GM21447 (cell line): ENCODE results near the gene WNT3.
"Not testable (repeated sequence)": the region's sequence is repeated elsewhere in the genome, so short reads cannot be mapped to it uniquely, and the experiment has no call there.

ENCODE experiments used
- ATAC-seq: cut with Tn5 transposase; IDR thresholded peaks from one replicate; pipeline ENCODE4 v1.9.1; 2021; ENCODE audit not compliant: unreplicated experiment

The WNT3 gene

GRCh38 chr17:46788300-46788699 lies 30.2 kb downstream of the WNT3 start:
- ATAC-seq, result no peak

- no peak for ATAC-seq
Measured at GRCh38 chr17:46787478-46787877, 31.0 kb downstream of the WNT3 start.

GRCh38 chr17:46785696-46786095 lies 32.8 kb downstream of the WNT3 start:
- ATAC-seq, result no peak

GRCh38 chr17:46783031-46783593 lies 35.4 kb downstream of the WNT3 start:
- ATAC-seq, result no peak

- no peak for ATAC-seq
Measured at GRCh38 chr17:46782250-46782953, 36.1 kb downstream of the WNT3 start.

- ATAC-seq, result no peak
Measured at GRCh38 chr17:46780003-46780373, 38.5 kb downstream of the WNT3 start.

GRCh38 chr17:46777943-46778915 lies 40.3 kb downstream of the WNT3 start:
- no peak for ATAC-seq

GRCh38 chr17:46776298-46777005 lies 42.0 kb downstream of the WNT3 start:
- ATAC-seq, result no peak

GRCh38 chr17:46774108-46774737 lies 44.3 kb downstream of the WNT3 start:
- no peak for ATAC-seq

- no peak for ATAC-seq
Measured at GRCh38 chr17:46773676-46774075, 44.8 kb downstream of the WNT3 start.

- ATAC-seq, result no peak
Measured at GRCh38 chr17:46773221-46773605, 45.3 kb downstream of the WNT3 start.

GRCh38 chr17:46772475-46773220 lies 45.8 kb downstream of the WNT3 start:
- no peak for ATAC-seq

GRCh38 chr17:46771561-46772474 lies 46.7 kb downstream of the WNT3 start:
- no peak for ATAC-seq

GRCh38 chr17:46770818-46771560 lies 47.5 kb downstream of the WNT3 start:
- ATAC-seq, result no peak

GRCh38 chr17:46770439-46770817 lies 48.1 kb downstream of the WNT3 start:
- ATAC-seq, result no peak

- ATAC-seq, result no peak
Measured at GRCh38 chr17:46769531-46770438, 48.7 kb downstream of the WNT3 start.

GRCh38 chr17:46768896-46769295 lies 49.6 kb downstream of the WNT3 start:
- ATAC-seq, result not testable (repeated sequence)
